SU-DHL-6 (cell line): ENCODE results near the gene STK32B.

Experiments used
- CTCF ChIP-seq: fragments of 200-600 bp; sonication (generic); IDR thresholded peaks from one replicate; pipeline ENCODE4 v1.5.1; 2017; ENCODE audit warnings: antibody characterized with exemption, mild to moderate bottlenecking, low read length, moderate library complexity; ENCODE audit not compliant: insufficient read depth, poor library complexity, severe bottlenecking
- EZH2phosphoT487 ChIP-seq: fragments of 200-600 bp; sonication (generic), shearing (Covaris generic); conservative IDR thresholded peaks from 2 replicates; pipeline ENCODE4 v1.6.1; 2018; ENCODE audit warnings: mild to moderate bottlenecking, antibody characterized with exemption, low read length, moderate library complexity, mixed read lengths

GRCh38 chr4:5478169-5478568, 426.9 kb downstream of the STK32B start:
- TF ChIP-seq CTCF (no peak), EZH2phosphoT487 (no peak)
